NCI-H2196 (cell line): Measurements from ENCODE around the gene MRPL34.

ENCODE experiments used
- DNase-seq: peaks from one replicate; lab custom pipeline; 2025; ENCODE audit not compliant: unreplicated experiment; lab: John Stamatoyannopoulos, UW

Gene MRPL34

GRCh38 chr19:17309198-17309964 is 3.7 kb downstream of the MRPL34 start, which contains the start of gene DDA1:
Gene DDA1 (plus strand): TSS chr19:17309563. CDS start chr19:17309655, 92 bp downstream.
- peak; percentile 99 for DNase-seq

- no peak for DNase-seq
Observed at GRCh38 chr19:17309965-17310461, 4.3 kb downstream of the MRPL34 start.

GRCh38 chr19:17311455-17312188 is 6.0 kb downstream of the MRPL34 start:
- no peak for DNase-seq

GRCh38 chr19:17312189-17313113 is 6.8 kb downstream of the MRPL34 start:
- DNase-seq, result no peak

- DNase-seq, result no peak
Observed at GRCh38 chr19:17314007-17314593, 8.4 kb downstream of the MRPL34 start.

GRCh38 chr19:17318966-17319365 is 13.3 kb downstream of the MRPL34 start:
- DNase-seq, result no peak

- no peak for DNase-seq
Observed at GRCh38 chr19:17319473-17320238, 14.0 kb downstream of the MRPL34 start.

- DNase-seq, result no peak
Observed at GRCh38 chr19:17320435-17320834, 14.8 kb downstream of the MRPL34 start.

- no peak for DNase-seq
Observed at GRCh38 chr19:17321655-17322489, 16.2 kb downstream of the MRPL34 start.

- DNase-seq, result no peak
Observed at GRCh38 chr19:17322854-17323253, 17.2 kb downstream of the MRPL34 start.

GRCh38 chr19:17323300-17323963 is 17.8 kb downstream of the MRPL34 start:
- DNase-seq, result no peak

GRCh38 chr19:17323964-17324332 is 18.3 kb downstream of the MRPL34 start:
- DNase-seq, result no peak

GRCh38 chr19:17324357-17325114 is 18.9 kb downstream of the MRPL34 start:
- no peak for DNase-seq

GRCh38 chr19:17325133-17325532 is 19.5 kb downstream of the MRPL34 start:
- no peak for DNase-seq

GRCh38 chr19:17325881-17326594 is 20.4 kb downstream of the MRPL34 start:
- DNase-seq, result no peak

GRCh38 chr19:17326595-17326966 is 20.9 kb downstream of the MRPL34 start:
- DNase-seq, result no peak

- no peak for DNase-seq
Observed at GRCh38 chr19:17327068-17327653, 21.5 kb downstream of the MRPL34 start.
